GM12878 (cell line): ENCODE data around the gene SPEG. TPM values are rescaled to one million over a fixed set of nuclear protein-coding genes. Genes with fewer than 3 reads are reported as not detected.

Experiments
- ATAC-seq: fragments of 200-7000 bp; cut with Tn5 transposase; 3 replicates; pipeline ENCODE4 v1.9.1; 2020; ENCODE audit warnings: mild to moderate bottlenecking, moderate library complexity
- BruUV-seq: library from RNA; stranded (reverse); fragments of 400-500 nt; replicated peaks from 2 replicates; lab custom pipeline; 2021; lab: Mats Ljungman, UMichigan
- CTCF ChIA-PET: fragments of 300-600 bp; sonication (Branson Sonifier 250); formaldehyde crosslinking; extraction: SDS; loops from one replicate; lab custom pipeline; 2021; ENCODE audit warnings: inconsistent platforms; lab: Yijun Ruan, JAX
- POLR2A ChIA-PET: fragments of 350-600 bp; formaldehyde crosslinking; extraction: SDS; loops from one replicate; lab custom pipeline; 2021; ENCODE audit warnings: inconsistent platforms; lab: Charles Lee
- RAD21 ChIA-PET: fragments of 300-600 bp; sonication (Branson Sonifier 250); formaldehyde crosslinking; loops from one replicate; lab custom pipeline; 2023; ENCODE audit warnings: antibody characterized with exemption; ENCODE audit not compliant: unreplicated experiment; lab: Charles Lee
- SMC1A ChIA-PET: fragments of 300-600 bp; sonication (Branson Sonifier 250); formaldehyde crosslinking; loops from one replicate; lab custom pipeline; 2023; ENCODE audit not compliant: unreplicated experiment, uncharacterized antibody; lab: Charles Lee
- DNase-seq: peaks from one replicate; pipeline ENCODE4 v3.0.0-alpha.2; 2011; ENCODE audit warnings: low read depth, low spot score
- FAIRE-seq: peaks from 3 replicates; lab custom pipeline; 2011; peaks lifted over from hg19 to GRCh38; lab: Jason Lieb, UNC
- H2AFZ ChIP-seq: 2 replicates; pipeline ENCODE4 v1.6.0; 2011; ENCODE audit warnings: low read depth, low read length, control low read depth; ENCODE audit not compliant: control insufficient read depth
- H3K27ac ChIP-seq: 2 replicates; pipeline ENCODE4 v1.5.1; 2011; ENCODE audit warnings: control low read depth; ENCODE audit not compliant: control insufficient read depth, insufficient read depth
- H3K27me3 ChIP-seq, 2 experiments: replicated peaks in 1 of 2; 2 replicates each; pipeline versions ENCODE4 v1.6.0 to v1.6.1; 2011; ENCODE audit warnings: low read length in 1 of 2; ENCODE audit not compliant: control insufficient read depth in 2 of 2, insufficient read depth in 2 of 2
- H3K36me3 ChIP-seq, 2 experiments: 2 replicates each; pipeline ENCODE4 v1.5.1; 2011; ENCODE audit warnings: low read length in 1 of 2; ENCODE audit not compliant: control insufficient read depth in 2 of 2, insufficient read depth in 2 of 2
- H3K4me1 ChIP-seq: 2 replicates; pipeline ENCODE4 v1.6.1; 2011; ENCODE audit warnings: mild to moderate bottlenecking, low read length, moderate library complexity, mixed read lengths; ENCODE audit not compliant: control insufficient read depth, insufficient read depth
- H3K4me2 ChIP-seq: 2 replicates; pipeline ENCODE4 v1.6.0; 2011; ENCODE audit warnings: control low read depth; ENCODE audit not compliant: control insufficient read depth, insufficient read depth
- H3K4me3 ChIP-seq: fragments of 200-600 bp; sonication (generic); 2 replicates; pipeline ENCODE4 v1.5.1; 2016
- H3K79me2 ChIP-seq: 2 replicates; pipeline ENCODE4 v1.6.0; 2011; ENCODE audit warnings: low read length; ENCODE audit not compliant: control insufficient read depth, insufficient read depth
- H3K9ac ChIP-seq: 2 replicates; pipeline ENCODE4 v1.8.0; 2011; ENCODE audit warnings: low read length, control low read depth, mixed read lengths; ENCODE audit not compliant: control insufficient read depth, insufficient read depth
- H3K9me3 ChIP-seq: replicated peaks from 3 replicates; pipeline ENCODE4 v1.5.1; 2011; ENCODE audit warnings: mild to moderate bottlenecking, low read length; ENCODE audit not compliant: control insufficient read depth, insufficient read depth
- H4K20me1 ChIP-seq: 2 replicates; pipeline ENCODE4 v1.6.0; 2011; ENCODE audit not compliant: control insufficient read depth, insufficient read depth
- BHLHE40 ChIP-seq, 2 experiments: fragments of 450-650 bp in 1 of 2; IDR thresholded peaks; 2 replicates each; pipeline ENCODE4 v1.6.1; 2011 to 2017; ENCODE audit warnings: low read depth in 2 of 2, borderline replicate concordance in 1 of 2, improper control_type of control experiment in 1 of 2, low read length in 1 of 2, mild to moderate bottlenecking in 1 of 2
- CREM ChIP-seq: IDR thresholded peaks from 2 replicates; pipeline ENCODE4 v1.6.1; 2014; ENCODE audit warnings: antibody characterized with exemption, low read depth
- GABPA ChIP-seq: IDR thresholded peaks from 2 replicates; pipeline ENCODE4 v1.6.1; 2014; ENCODE audit warnings: antibody characterized with exemption, low read depth, mild to moderate bottlenecking, inconsistent platforms
- KAT2A ChIP-seq: conservative IDR thresholded peaks from 2 replicates; pipeline ENCODE4 v1.6.1; 2011; ENCODE audit warnings: low read depth, low read length; ENCODE audit not compliant: control insufficient read depth
- MEF2A ChIP-seq: IDR thresholded peaks from 2 replicates; pipeline ENCODE4 v1.6.1; 2011; ENCODE audit warnings: low read depth, mild to moderate bottlenecking, low read length, moderate library complexity; ENCODE audit not compliant: insufficient read depth
- NFYB ChIP-seq: IDR thresholded peaks from 2 replicates; pipeline ENCODE4 v1.6.1; 2011; ENCODE audit warnings: low read depth, mild to moderate bottlenecking, low read length, improper control_type of control experiment, moderate library complexity; ENCODE audit not compliant: insufficient read depth
- NR2C1 ChIP-seq: fragments of 450-650 bp; IDR thresholded peaks from 2 replicates; pipeline ENCODE4 v1.6.1; 2017; ENCODE audit warnings: antibody characterized with exemption, mild to moderate bottlenecking, moderate library complexity
- POLR2AphosphoS2 ChIP-seq: IDR thresholded peaks from 2 replicates; pipeline ENCODE4 v1.6.1; 2011; ENCODE audit warnings: low read depth, mild to moderate bottlenecking, low read length, improper control_type of control experiment, moderate library complexity
- REST ChIP-seq: IDR thresholded peaks from 2 replicates; pipeline ENCODE4 v1.6.1; 2012; ENCODE audit warnings: mild to moderate bottlenecking, low read depth, low read length
- SMAD1 ChIP-seq: fragments of 450-650 bp; IDR thresholded peaks from 2 replicates; pipeline ENCODE4 v1.6.1; 2018; ENCODE audit warnings: mild to moderate bottlenecking, low read depth; ENCODE audit not compliant: partially characterized antibody
- ZNF592 ChIP-seq: fragments of 450-650 bp; IDR thresholded peaks from 2 replicates; pipeline ENCODE4 v1.6.1; 2017; ENCODE audit warnings: mild to moderate bottlenecking, moderate library complexity
- WGBS: methylation state at CpG from one replicate; pipeline ENCODE4 v1.1.6; 2016; ENCODE audit warnings: low lambda C conversion rate; ENCODE audit not compliant: insufficient replicate concordance, insufficient coverage; ENCODE audit errors: missing lambda C conversion rate; 5-methylcytosine and 5-hydroxymethylcytosine counted together
- in situ Hi-C: fragments of 300-500 bp; cut with MboI; formaldehyde crosslinking; loops from 9 replicates; pipeline ENCODE4 v1.14.3; 2018; ENCODE audit warnings: mixed read lengths
- intact Hi-C: fragments of 100-400 bp; cut with micrococcal nuclease; formaldehyde crosslinking; loops from one replicate; pipeline ENCODE4 v1.14.2; 2022; ENCODE audit not compliant: unreplicated experiment
- polyA plus RNA-seq, 11 experiments: library from polyadenylated mRNA; depleted of rRNA in 4 of 11; unstranded in 6 of 11; stranded (reverse) in 5 of 11; fragments of >200 nt; fragmentation: Nextera tagmentation in 4 of 11; fragmentation: Illumina TruSeq in 1 of 11; extraction: Ambion mirVana in 4 of 11; extraction: Trizol in 1 of 11; gene quantifications; 1 replicate in 1 of 11; 2 replicates in 10 of 11; pipeline versions ENCODE4 v1.2.1 to v1.2.3, GENCODE V29; 2011 to 2016; ENCODE audit warnings: inconsistent platforms in 2 of 11, missing spikeins in 2 of 11, low read depth in 1 of 11
- total RNA-seq, 4 experiments: library from RNA; depleted of rRNA in 3 of 4; stranded (reverse); fragments of >200 nt in 3 of 4; fragmentation: Illumina TruSeq in 1 of 4; extraction: Trizol in 1 of 4; gene quantifications; 2 replicates each; pipeline versions ENCODE4 v1.2.1 to v1.2.3, GENCODE V29; 2013 to 2021

The SPEG gene
- total and polyA plus RNA-seq, 10 of the 15 experiments (the other 5 are each of a cell fraction or from before 2014, with no cell fraction given): 0.03 to 0.28 TPM; not detected in 8

- TF ChIP-seq ZNF592: no peak
- no peak for TF ChIP-seq NFYB
- TF ChIP-seq GABPA: no peak
Observed at GRCh38 chr2:219467736-219468075, 33.1 kb downstream of the SPEG start (continued).

GRCh38 chr2:219468410-219469185, 34.0 kb downstream of the SPEG start:
- DNase-seq: no peak
- ChIA-PET POLR2A (no interaction called here), RAD21 (no interaction called here), SMC1A (no interaction called here), CTCF (no interaction called here)
- no peak overlapping the region for H3K9ac ChIP-seq
- H3K4me1 ChIP-seq: no peaks in the 10 kb centered on the region
- 32% methylated on average over 23 of the region's 23 CpGs for WGBS
- H3K79me2 ChIP-seq: no peaks in the 10 kb centered on the region
- no peak overlapping the region for H3K4me2 ChIP-seq
- no peak overlapping the region for H3K4me3 ChIP-seq
- in situ Hi-C loops: no loop called here
- no peaks in the 10 kb centered on the region for H3K9me3 ChIP-seq
- BruUV-seq: no TSS peak
- no peaks in the 10 kb centered on the region for H3K27me3 ChIP-seq
- H3K27ac ChIP-seq: no peak overlapping the region
- H4K20me1 ChIP-seq: no peaks in the 10 kb centered on the region
- H3K36me3 ChIP-seq: no peaks in the 10 kb centered on the region
- H2AFZ ChIP-seq: no peak overlapping the region
- ATAC-seq: no peak
- no peak for FAIRE-seq
- intact Hi-C loops: no loop called here
- no peak for TF ChIP-seq NR2C1
- TF ChIP-seq BHLHE40 (IDR thresholded peaks at IDR 0.05; ENCODE audit: borderline replicate concordance in 1 of 2, low read depth in 2 of 2, low read length in 1 of 2): no peak
- TF ChIP-seq REST: no peak
- TF ChIP-seq SMAD1: no peak
- TF ChIP-seq POLR2AphosphoS2: no peak
- no peak for TF ChIP-seq CREM
- no peak for TF ChIP-seq KAT2A
- no peak for TF ChIP-seq MEF2A
